ENCODE results near the gene HS6ST3.

Gene HS6ST3

GRCh38 chr13:96617528-96617927 lies 527.6 kb downstream of the HS6ST3 start:
- H3K9ac ChIP-seq (ENCODE audit: low read depth, low read length), result no peak overlapping the region
- no peaks in the 10 kb centered on the region for H3K36me3 ChIP-seq (ENCODE audit: insufficient read depth, low read length)
- H3K4me1 ChIP-seq (ENCODE audit: insufficient read depth, low read length), result no peaks in the 10 kb centered on the region
- H3K27ac ChIP-seq (ENCODE audit: low read depth, low read length), result no peak overlapping the region
- WGBS, result 94% methylated on average over 2 of the region's 2 CpGs
- no peaks in the 10 kb centered on the region for H3K27me3 ChIP-seq (ENCODE audit: insufficient read depth, low read length)
- no peak overlapping the region for H3K4me3 ChIP-seq (ENCODE audit: low read length)
- no peaks in the 10 kb centered on the region for H3K9me3 ChIP-seq (ENCODE audit: insufficient read depth, low read depth, low read length)

- Histone ChIP-seq H3K4me1 (ENCODE audit: insufficient read depth, low read length) (no peaks in the 10 kb centered on the region), H3K27me3 (ENCODE audit: insufficient read depth, low read length) (no peaks in the 10 kb centered on the region), H3K36me3 (ENCODE audit: insufficient read depth, low read length) (no peaks in the 10 kb centered on the region), H3K4me3 (ENCODE audit: low read length) (no peak overlapping the region), H3K9me3 (ENCODE audit: insufficient read depth, low read depth, low read length) (no peaks in the 10 kb centered on the region), H3K27ac (ENCODE audit: low read depth, low read length) (no peak overlapping the region), H3K9ac (ENCODE audit: low read depth, low read length) (no peak overlapping the region)
- 93% methylated on average over 3 of the region's 3 CpGs for WGBS
Measured at GRCh38 chr13:96621634-96622183, 531.8 kb downstream of the HS6ST3 start.

- no peaks in the 10 kb centered on the region for H3K4me1 ChIP-seq (ENCODE audit: insufficient read depth, low read length)
- H3K27ac ChIP-seq (ENCODE audit: low read depth, low read length), result no peak overlapping the region
- no peak overlapping the region for H3K9ac ChIP-seq (ENCODE audit: low read depth, low read length)
- no peaks in the 10 kb centered on the region for H3K27me3 ChIP-seq (ENCODE audit: insufficient read depth, low read length)
- H3K4me3 ChIP-seq (ENCODE audit: low read length), result no peak overlapping the region
- no peaks in the 10 kb centered on the region for H3K36me3 ChIP-seq (ENCODE audit: insufficient read depth, low read length)
- H3K9me3 ChIP-seq (ENCODE audit: insufficient read depth, low read depth, low read length), result no peaks in the 10 kb centered on the region
- 89% methylated on average over 2 of the region's 2 CpGs for WGBS
Measured at GRCh38 chr13:96629331-96629730, 539.4 kb downstream of the HS6ST3 start.

- Histone ChIP-seq H3K4me3 (ENCODE audit: low read length) (no peak overlapping the region), H3K4me1 (ENCODE audit: insufficient read depth, low read length) (no peaks in the 10 kb centered on the region), H3K27me3 (ENCODE audit: insufficient read depth, low read length) (no peaks in the 10 kb centered on the region), H3K36me3 (ENCODE audit: insufficient read depth, low read length) (no peaks in the 10 kb centered on the region), H3K27ac (ENCODE audit: low read depth, low read length) (no peak overlapping the region), H3K9me3 (ENCODE audit: insufficient read depth, low read depth, low read length) (no peaks in the 10 kb centered on the region), H3K9ac (ENCODE audit: low read depth, low read length) (no peak overlapping the region)
- WGBS, result 95% methylated on average over 11 of the region's 11 CpGs
Measured at GRCh38 chr13:96632536-96633320, 542.8 kb downstream of the HS6ST3 start.

GRCh38 chr13:96636001-96636709 lies 546.2 kb downstream of the HS6ST3 start:
- H3K9me3 ChIP-seq (ENCODE audit: insufficient read depth, low read depth, low read length), result no peaks in the 10 kb centered on the region
- no peak overlapping the region for H3K27ac ChIP-seq (ENCODE audit: low read depth, low read length)
- H3K36me3 ChIP-seq (ENCODE audit: insufficient read depth, low read length), result no peaks in the 10 kb centered on the region
- no peak overlapping the region for H3K4me3 ChIP-seq (ENCODE audit: low read length)
- no peak overlapping the region for H3K9ac ChIP-seq (ENCODE audit: low read depth, low read length)
- 89% methylated on average over 4 of the region's 4 CpGs for WGBS
- no peaks in the 10 kb centered on the region for H3K27me3 ChIP-seq (ENCODE audit: insufficient read depth, low read length)
- no peaks in the 10 kb centered on the region for H3K4me1 ChIP-seq (ENCODE audit: insufficient read depth, low read length)

GRCh38 chr13:96637039-96637438 lies 547.1 kb downstream of the HS6ST3 start:
- Histone ChIP-seq H3K9ac (ENCODE audit: low read depth, low read length) (no peak overlapping the region), H3K36me3 (ENCODE audit: insufficient read depth, low read length) (no peaks in the 10 kb centered on the region), H3K27me3 (ENCODE audit: insufficient read depth, low read length) (no peaks in the 10 kb centered on the region), H3K27ac (ENCODE audit: low read depth, low read length) (no peak overlapping the region), H3K9me3 (ENCODE audit: insufficient read depth, low read depth, low read length) (no peaks in the 10 kb centered on the region), H3K4me1 (ENCODE audit: insufficient read depth, low read length) (no peaks in the 10 kb centered on the region), H3K4me3 (ENCODE audit: low read length) (no peak overlapping the region)

GRCh38 chr13:96646101-96646500 lies 556.2 kb downstream of the HS6ST3 start:
- no peaks in the 10 kb centered on the region for H3K4me1 ChIP-seq (ENCODE audit: insufficient read depth, low read length)
- H3K36me3 ChIP-seq (ENCODE audit: insufficient read depth, low read length), result no peaks in the 10 kb centered on the region
- H3K4me3 ChIP-seq (ENCODE audit: low read length), result no peak overlapping the region
- H3K27me3 ChIP-seq (ENCODE audit: insufficient read depth, low read length), result no peaks in the 10 kb centered on the region
- 96% methylated on average over 3 of the region's 3 CpGs for WGBS
- H3K9me3 ChIP-seq (ENCODE audit: insufficient read depth, low read depth, low read length), result no peaks in the 10 kb centered on the region; the same call in 1 of the 2 replicates
- no peak overlapping the region for H3K27ac ChIP-seq (ENCODE audit: low read depth, low read length)
- H3K9ac ChIP-seq (ENCODE audit: low read depth, low read length), result no peak overlapping the region

GRCh38 chr13:96646515-96647211 lies 556.8 kb downstream of the HS6ST3 start:
- no peak overlapping the region for H3K27ac ChIP-seq (ENCODE audit: low read depth, low read length)
- no peaks in the 10 kb centered on the region for H3K27me3 ChIP-seq (ENCODE audit: insufficient read depth, low read length)
- no peaks in the 10 kb centered on the region; the same call in 1 of the 2 replicates for H3K9me3 ChIP-seq (ENCODE audit: insufficient read depth, low read depth, low read length)
- no peak overlapping the region for H3K9ac ChIP-seq (ENCODE audit: low read depth, low read length)
- 90% methylated on average over 7 of the region's 8 CpGs for WGBS
- H3K36me3 ChIP-seq (ENCODE audit: insufficient read depth, low read length), result no peaks in the 10 kb centered on the region
- H3K4me3 ChIP-seq (ENCODE audit: low read length), result no peak overlapping the region
- no peaks in the 10 kb centered on the region for H3K4me1 ChIP-seq (ENCODE audit: insufficient read depth, low read length)

GRCh38 chr13:96650301-96650886 lies 560.5 kb downstream of the HS6ST3 start:
- H3K27me3 ChIP-seq (ENCODE audit: insufficient read depth, low read length), result no peaks in the 10 kb centered on the region
- H3K4me1 ChIP-seq (ENCODE audit: insufficient read depth, low read length), result no peaks in the 10 kb centered on the region
- H3K9me3 ChIP-seq (ENCODE audit: insufficient read depth, low read depth, low read length), result no peaks in the 10 kb centered on the region
- no peaks in the 10 kb centered on the region for H3K36me3 ChIP-seq (ENCODE audit: insufficient read depth, low read length)
- H3K4me3 ChIP-seq (ENCODE audit: low read length), result no peak overlapping the region
- no peak overlapping the region for H3K9ac ChIP-seq (ENCODE audit: low read depth, low read length)
- no peak overlapping the region for H3K27ac ChIP-seq (ENCODE audit: low read depth, low read length)
- WGBS, result 68% methylated on average over 3 of the region's 3 CpGs

GRCh38 chr13:96651598-96651997 lies 561.7 kb downstream of the HS6ST3 start:
- 96% methylated on average over 1 of the region's 1 CpG for WGBS
- Histone ChIP-seq H3K4me1 (ENCODE audit: insufficient read depth, low read length) (no peaks in the 10 kb centered on the region), H3K36me3 (ENCODE audit: insufficient read depth, low read length) (no peaks in the 10 kb centered on the region), H3K27me3 (ENCODE audit: insufficient read depth, low read length) (no peaks in the 10 kb centered on the region), H3K9ac (ENCODE audit: low read depth, low read length) (no peak overlapping the region), H3K27ac (ENCODE audit: low read depth, low read length) (no peak overlapping the region), H3K4me3 (ENCODE audit: low read length) (no peak overlapping the region), H3K9me3 (ENCODE audit: insufficient read depth, low read depth, low read length) (no peaks in the 10 kb centered on the region)

- H3K27ac ChIP-seq (ENCODE audit: low read depth, low read length), result no peak overlapping the region
- H3K4me3 ChIP-seq (ENCODE audit: low read length), result no peak overlapping the region
- no peaks in the 10 kb centered on the region for H3K4me1 ChIP-seq (ENCODE audit: insufficient read depth, low read length)
Measured at GRCh38 chr13:96652506-96652905, 562.6 kb downstream of the HS6ST3 start.

More at GRCh38 chr13:96652506-96652905, 562.6 kb downstream of the HS6ST3 start:
- Histone ChIP-seq H3K36me3 (ENCODE audit: insufficient read depth, low read length) (no peaks in the 10 kb centered on the region), H3K9ac (ENCODE audit: low read depth, low read length) (no peak overlapping the region), H3K9me3 (ENCODE audit: insufficient read depth, low read depth, low read length) (no peaks in the 10 kb centered on the region), H3K27me3 (ENCODE audit: insufficient read depth, low read length) (no peaks in the 10 kb centered on the region)
